DOHH2 (cell line): ENCODE results near the gene CBR3.

Source experiments
- H3F3A ChIP-seq: fragments of 200-600 bp; sonication (generic), shearing (Covaris generic); 2 replicates; pipeline ENCODE4 v1.6.0; 2016; ENCODE audit warnings: antibody characterized with exemption, mild to moderate bottlenecking; ENCODE audit not compliant: control insufficient read depth, insufficient read depth
- H3K27ac ChIP-seq: fragments of 200-600 bp; sonication (generic); 2 replicates; pipeline ENCODE4 v1.5.1; 2014; ENCODE audit warnings: low read depth, mild to moderate bottlenecking, low read length, moderate library complexity
- H3K27me3 ChIP-seq: fragments of 200-600 bp; sonication (generic); 2 replicates; pipeline ENCODE4 v1.6.1; 2014; ENCODE audit warnings: mild to moderate bottlenecking, low read length, mixed read lengths; ENCODE audit not compliant: control insufficient read depth
- H3K36me3 ChIP-seq: fragments of 200-600 bp; sonication (generic); 2 replicates; pipeline ENCODE4 v1.6.1; 2014; ENCODE audit warnings: mild to moderate bottlenecking, low read length, moderate library complexity, mixed read lengths; ENCODE audit not compliant: control insufficient read depth
- H3K4me1 ChIP-seq: fragments of 200-600 bp; sonication (generic); 2 replicates; pipeline ENCODE4 v1.6.1; 2014; ENCODE audit warnings: mild to moderate bottlenecking, low read length, mixed read lengths; ENCODE audit not compliant: control insufficient read depth
- H3K4me2 ChIP-seq: fragments of 200-600 bp; sonication (generic); 2 replicates; pipeline ENCODE4 v1.6.0; 2014; ENCODE audit warnings: mild to moderate bottlenecking, low read length, moderate library complexity
- H3K4me3 ChIP-seq: fragments of 200-600 bp; sonication (generic); 2 replicates; pipeline ENCODE4 v1.5.1; 2014; ENCODE audit warnings: mild to moderate bottlenecking, low read length, mixed read lengths
- H3K79me2 ChIP-seq: fragments of 200-600 bp; sonication (generic); 2 replicates; pipeline ENCODE4 v1.6.1; 2014; ENCODE audit warnings: mild to moderate bottlenecking, low read length, mixed read lengths; ENCODE audit not compliant: control insufficient read depth
- H3K9me2 ChIP-seq: fragments of 200-600 bp; sonication (generic); replicated peaks from 2 replicates; pipeline ENCODE4 v1.6.1; 2014; ENCODE audit warnings: mild to moderate bottlenecking, low read length, mixed read lengths; ENCODE audit not compliant: control insufficient read depth
- H3K9me3 ChIP-seq: fragments of 200-600 bp; sonication (generic); 2 replicates; pipeline ENCODE4 v1.6.1; 2014; ENCODE audit warnings: antibody characterized with exemption, low read length, mixed read lengths; ENCODE audit not compliant: control insufficient read depth, insufficient read depth
- H4K20me1 ChIP-seq: fragments of 200-600 bp; sonication (generic); 2 replicates; pipeline ENCODE4 v1.6.0; 2014; ENCODE audit warnings: low read depth, mild to moderate bottlenecking, antibody characterized with exemption, low read length, moderate library complexity; ENCODE audit not compliant: control insufficient read depth, insufficient read depth
- EZH2phosphoT487 ChIP-seq: fragments of 200-600 bp; sonication (generic); IDR thresholded peaks from 2 replicates; pipeline ENCODE4 v1.6.1; 2017; ENCODE audit warnings: borderline replicate concordance, mild to moderate bottlenecking, antibody characterized with exemption, low read length, moderate library complexity, mixed read lengths
- TF ChIP-seq, protein P1 (sequence below): fragments of 200-600 bp; sonication (generic); IDR thresholded peaks from one replicate; pipeline ENCODE4 v1.5.1; 2014; ENCODE audit warnings: antibody characterized with exemption, mild to moderate bottlenecking, low read depth, low read length; ENCODE audit not compliant: poor library complexity, severe bottlenecking

The CBR3 gene

GRCh38 chr21:36188081-36188681 is 53.3 kb downstream of the CBR3 start:
- H3K79me2 ChIP-seq: no peaks in the 10 kb centered on the region
- no peaks in the 10 kb centered on the region for H3F3A ChIP-seq
- H3K4me1 ChIP-seq: peaks cover 18% of the 10 kb centered on the region
- H3K27me3 ChIP-seq: no peaks in the 10 kb centered on the region
- H3K27ac ChIP-seq: no peak overlapping the region
- H3K4me2 ChIP-seq: no peak overlapping the region
- H3K4me3 ChIP-seq: no peak overlapping the region
- no peak for TF ChIP-seq EZH2phosphoT487
- TF ChIP-seq, protein P1, sequence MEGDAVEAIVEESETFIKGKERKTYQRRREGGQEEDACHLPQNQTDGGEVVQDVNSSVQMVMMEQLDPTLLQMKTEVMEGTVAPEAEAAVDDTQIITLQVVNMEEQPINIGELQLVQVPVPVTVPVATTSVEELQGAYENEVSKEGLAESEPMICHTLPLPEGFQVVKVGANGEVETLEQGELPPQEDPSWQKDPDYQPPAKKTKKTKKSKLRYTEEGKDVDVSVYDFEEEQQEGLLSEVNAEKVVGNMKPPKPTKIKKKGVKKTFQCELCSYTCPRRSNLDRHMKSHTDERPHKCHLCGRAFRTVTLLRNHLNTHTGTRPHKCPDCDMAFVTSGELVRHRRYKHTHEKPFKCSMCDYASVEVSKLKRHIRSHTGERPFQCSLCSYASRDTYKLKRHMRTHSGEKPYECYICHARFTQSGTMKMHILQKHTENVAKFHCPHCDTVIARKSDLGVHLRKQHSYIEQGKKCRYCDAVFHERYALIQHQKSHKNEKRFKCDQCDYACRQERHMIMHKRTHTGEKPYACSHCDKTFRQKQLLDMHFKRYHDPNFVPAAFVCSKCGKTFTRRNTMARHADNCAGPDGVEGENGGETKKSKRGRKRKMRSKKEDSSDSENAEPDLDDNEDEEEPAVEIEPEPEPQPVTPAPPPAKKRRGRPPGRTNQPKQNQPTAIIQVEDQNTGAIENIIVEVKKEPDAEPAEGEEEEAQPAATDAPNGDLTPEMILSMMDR: no peak
- H3K9me3 ChIP-seq: no peaks in the 10 kb centered on the region
- no peaks in the 10 kb centered on the region for H3K36me3 ChIP-seq
- H3K9me2 ChIP-seq: no peaks in the 10 kb centered on the region
- H4K20me1 ChIP-seq: no peaks in the 10 kb centered on the region

DNA sequence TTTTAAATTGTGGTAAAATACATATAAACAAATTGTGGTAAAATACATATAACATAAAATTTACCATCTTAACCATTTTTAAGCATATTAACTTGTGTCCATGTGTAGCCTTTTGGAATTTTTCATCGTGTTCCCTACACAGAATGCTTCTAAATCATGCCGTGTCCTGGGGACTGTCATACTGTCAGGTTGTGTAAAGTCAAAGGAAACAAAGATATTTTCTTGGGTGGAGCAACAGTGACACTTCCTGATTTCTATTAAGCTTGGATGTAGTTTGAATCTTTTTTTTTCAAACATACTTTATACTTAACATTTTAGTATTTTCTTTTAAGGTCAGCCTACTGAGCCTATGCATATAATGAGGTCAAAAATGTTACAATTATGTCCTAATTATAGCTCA is 54.1 kb downstream of the CBR3 start:
- Histone ChIP-seq H3K9me2 (no peaks in the 10 kb centered on the region), H4K20me1 (no peaks in the 10 kb centered on the region), H3F3A (no peaks in the 10 kb centered on the region), H3K79me2 (no peaks in the 10 kb centered on the region), H3K27me3 (no peaks in the 10 kb centered on the region), H3K27ac (no peak overlapping the region), H3K36me3 (no peaks in the 10 kb centered on the region), H3K4me3 (no peak overlapping the region), H3K9me3 (no peaks in the 10 kb centered on the region), H3K4me2 (peak overlapping the region; percentile 35), H3K4me1 (peaks cover 15% of the 10 kb centered on the region)
- TF ChIP-seq, protein P1: no peak
- no peak for TF ChIP-seq EZH2phosphoT487

GRCh38 chr21:36190736-36191135 is 55.9 kb downstream of the CBR3 start:
- H4K20me1 ChIP-seq: no peaks in the 10 kb centered on the region
- no peaks in the 10 kb centered on the region for H3K36me3 ChIP-seq
- TF ChIP-seq, protein P1: no peak
- TF ChIP-seq EZH2phosphoT487: no peak
- H3K79me2 ChIP-seq: no peaks in the 10 kb centered on the region
- H3K4me2 ChIP-seq: no peak overlapping the region
- H3K27me3 ChIP-seq: no peaks in the 10 kb centered on the region
- no peaks in the 10 kb centered on the region for H3K9me3 ChIP-seq
- no peaks in the 10 kb centered on the region for H3K9me2 ChIP-seq
- no peak overlapping the region for H3K27ac ChIP-seq
- no peaks in the 10 kb centered on the region for H3F3A ChIP-seq
- peaks cover 15% of the 10 kb centered on the region for H3K4me1 ChIP-seq
- no peak overlapping the region for H3K4me3 ChIP-seq

GRCh38 chr21:36193200-36193599 is 58.3 kb downstream of the CBR3 start:
- Histone ChIP-seq H3F3A (no peaks in the 10 kb centered on the region), H3K9me2 (no peaks in the 10 kb centered on the region), H4K20me1 (no peaks in the 10 kb centered on the region), H3K4me1 (peaks cover 13% of the 10 kb centered on the region), H3K4me3 (no peak overlapping the region), H3K79me2 (no peaks in the 10 kb centered on the region), H3K9me3 (no peaks in the 10 kb centered on the region), H3K36me3 (no peaks in the 10 kb centered on the region), H3K27me3 (no peaks in the 10 kb centered on the region), H3K4me2 (no peak overlapping the region), H3K27ac (no peak overlapping the region)
- no peak for TF ChIP-seq EZH2phosphoT487
- TF ChIP-seq, protein P1: no peak
